T47D (cell line): Measurements from ENCODE around the gene CCDC117.

Experiments
- DNase-seq, 2 experiments: peaks; one replicate each; pipeline versions ENCODE4 v3.0.0 to v3.0.0-alpha.2; 2011 to 2012; ENCODE audit warnings: low read depth in 1 of 2, low spot score in 1 of 2
- JUND ChIP-seq: IDR thresholded peaks from 2 replicates; pipeline ENCODE4 v1.6.1; 2012; ENCODE audit warnings: low read depth
- in situ Hi-C: cut with HindIII; loops from 2 replicates; pipeline ENCODE4 v1.10.0; 2016; ENCODE audit warnings: low sequenced_read_pairs, low pct_unique_long_range_greater_than_20kb

CCDC117 gene

DNA sequence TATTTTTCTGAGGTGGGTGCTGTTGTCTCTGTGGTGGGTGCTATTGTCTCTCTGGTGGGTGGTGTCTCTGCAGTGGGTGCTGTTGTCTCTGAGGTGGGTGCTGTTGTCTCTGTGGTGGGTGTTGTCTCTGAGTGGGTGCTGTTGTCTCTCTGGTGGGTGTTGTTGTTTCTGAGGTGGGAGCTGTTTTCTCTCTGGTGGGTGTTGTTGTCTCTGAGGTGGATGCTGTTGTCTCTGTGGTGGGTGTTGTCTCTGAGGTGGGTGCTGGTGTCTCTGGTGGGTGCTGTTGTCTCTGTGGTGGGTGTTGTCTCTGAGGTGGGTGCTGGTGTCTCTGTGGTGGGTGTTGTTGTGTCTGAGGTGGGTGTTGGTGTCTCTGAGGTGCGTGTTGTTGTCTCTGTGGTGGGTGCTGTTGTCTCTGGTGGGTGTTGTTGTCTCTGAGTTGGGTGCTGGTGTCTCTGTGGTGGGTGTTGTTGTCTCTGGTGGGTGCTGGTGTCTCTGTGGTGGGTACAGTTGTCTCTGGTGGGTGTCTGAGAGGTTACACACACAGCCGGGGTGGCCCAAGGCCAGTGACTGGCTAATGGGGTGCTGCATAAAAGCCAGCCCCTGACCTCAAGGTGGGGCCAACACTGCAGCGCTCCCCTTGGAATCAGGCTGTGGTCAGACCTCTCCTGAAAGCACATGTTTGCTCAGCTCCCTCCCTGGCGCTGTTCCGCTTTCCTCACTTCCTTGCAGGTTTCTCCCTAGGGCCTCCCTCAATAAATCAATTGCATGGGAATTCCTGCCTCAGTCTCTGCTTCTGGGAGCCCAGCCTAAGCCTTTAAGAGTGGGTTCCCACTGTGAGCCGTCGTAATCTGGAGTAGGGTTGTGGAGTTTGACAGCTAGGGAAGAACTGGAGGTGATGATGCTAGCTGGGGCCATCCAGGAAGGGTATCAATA lies 58.9 kb downstream of the CCDC117 start:
- in situ Hi-C loops, result no loop called here
- no peak for DNase-seq
- no peak for TF ChIP-seq JUND

DNA sequence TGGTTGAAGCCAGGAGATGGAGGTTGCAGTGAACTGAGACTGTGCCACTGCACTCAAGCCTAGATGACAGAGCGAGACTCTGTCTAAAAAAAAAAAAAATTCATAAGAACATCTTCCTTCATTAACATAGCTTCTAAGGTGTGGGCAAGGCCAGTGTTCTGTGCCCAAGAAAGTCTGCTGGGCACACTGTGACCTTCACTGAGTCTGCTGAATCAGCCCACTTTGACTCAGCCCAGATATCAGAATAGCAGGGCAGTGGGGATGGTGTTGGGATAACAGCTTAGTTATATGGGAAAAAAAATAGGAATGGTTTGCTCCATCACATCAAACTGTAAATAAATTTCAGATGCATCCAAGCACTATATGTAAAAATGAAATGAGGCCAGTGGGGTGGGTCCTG lies 60.2 kb downstream of the CCDC117 start:
- in situ Hi-C loops, result no loop called here
- no peak for DNase-seq
- no peak for TF ChIP-seq JUND

DNA sequence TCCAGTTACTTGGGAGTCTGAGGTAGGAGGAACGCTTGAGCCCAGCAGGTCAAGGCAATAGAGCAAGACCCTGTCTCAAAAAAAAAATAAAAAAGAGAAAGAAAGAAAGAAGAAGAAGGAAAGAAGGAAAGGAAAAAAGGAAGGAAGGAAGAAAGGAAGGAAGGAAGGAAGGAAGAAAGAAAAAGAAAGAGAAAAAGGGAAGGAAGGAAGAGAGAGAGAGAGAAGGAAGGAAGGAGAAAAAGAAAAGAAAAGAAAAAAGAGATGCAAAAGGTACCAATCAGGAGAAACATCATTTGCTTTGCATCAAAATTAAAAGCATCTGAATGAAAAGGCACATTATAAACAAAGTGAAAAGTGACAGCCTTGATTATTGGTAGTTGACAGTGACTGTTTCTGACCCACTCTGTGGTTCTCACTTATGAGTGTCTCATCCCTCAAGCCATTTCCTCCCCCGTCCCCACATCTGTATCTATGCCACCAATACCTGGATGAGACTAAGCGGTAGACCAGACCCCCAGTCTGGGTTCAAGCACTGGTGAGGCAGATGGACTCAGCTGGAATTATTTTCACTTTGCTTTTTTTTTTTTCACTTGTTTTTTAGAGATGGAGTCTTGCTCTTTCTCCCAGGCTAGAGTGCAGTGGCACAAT lies 60.9 kb downstream of the CCDC117 start:
- no peak for DNase-seq
- no peak for TF ChIP-seq JUND
- in situ Hi-C loops, result no loop called here

DNA sequence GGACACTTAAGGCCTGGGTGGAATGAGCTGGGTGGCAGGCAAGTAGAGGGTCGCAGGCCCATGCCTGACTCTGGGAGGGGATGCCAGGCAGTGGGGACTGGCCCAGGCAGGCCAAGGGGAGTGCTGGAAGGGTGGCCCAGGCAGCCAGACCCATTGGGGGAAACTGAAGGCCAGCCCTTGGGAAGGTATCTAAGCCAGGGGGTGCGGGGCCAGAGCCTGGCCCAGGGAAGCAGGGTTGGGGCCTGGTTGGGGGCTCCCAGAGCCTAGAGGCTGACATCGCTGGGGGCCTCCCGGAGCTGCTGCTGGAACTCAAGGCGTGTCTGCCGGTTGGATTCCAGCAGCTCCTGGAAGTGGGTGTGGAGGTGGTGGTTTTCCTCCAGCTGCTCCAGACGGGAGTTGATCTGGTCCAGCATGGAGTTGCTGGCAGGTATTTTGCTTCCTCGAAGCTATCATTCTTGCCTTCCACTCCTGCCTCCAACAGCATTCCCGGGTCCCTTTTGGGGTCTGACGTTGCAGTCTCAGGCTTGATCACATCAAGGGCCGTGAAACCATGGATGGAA lies 63.2 kb downstream of the CCDC117 start:
- in situ Hi-C loops, result no loop called here
- no peak for TF ChIP-seq JUND
- DNase-seq, result no peak

DNA sequence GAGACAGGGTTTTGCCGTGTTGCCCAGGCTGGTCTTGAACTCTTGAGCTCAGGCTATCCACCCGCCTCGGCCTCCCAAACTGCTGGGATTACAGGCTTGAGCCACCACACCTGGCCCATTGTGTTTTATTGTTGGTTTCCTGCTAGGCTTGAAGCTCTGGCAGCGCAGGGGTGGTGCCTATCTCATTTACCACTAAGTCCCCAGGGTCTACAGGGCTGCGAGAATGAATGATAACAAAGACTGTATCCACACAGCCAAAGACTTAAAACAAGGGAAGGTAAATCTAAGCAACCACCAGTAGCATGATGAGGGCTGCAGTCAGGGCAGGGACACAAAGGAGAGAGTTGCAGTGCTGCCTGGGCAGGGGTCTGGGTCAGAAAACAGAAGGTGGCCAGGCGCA lies 65.1 kb downstream of the CCDC117 start:
- in situ Hi-C loops, result no loop called here
- DNase-seq, result no peak
- TF ChIP-seq JUND, result no peak
